ELF-1 (cell line): ENCODE measurements around the gene ALDOA.

Source experiments
- DNase-seq: peaks from one replicate; pipeline ENCODE4 v3.0.0-alpha.2; 2016; ENCODE audit warnings: low read depth, low spot score

Gene ALDOA

GRCh38 chr16:30115238-30115637 is 49.7 kb downstream of the ALDOA start:
- no peak for DNase-seq

- no peak for DNase-seq
Observed at GRCh38 chr16:30116291-30117207, 51.0 kb downstream of the ALDOA start.

GRCh38 chr16:30117768-30118167 is 52.2 kb downstream of the ALDOA start:
- peak; percentile 41 for DNase-seq

GRCh38 chr16:30119428-30119827 is 53.9 kb downstream of the ALDOA start:
- DNase-seq: no peak
